Measurements from ENCODE around the gene PLA1A.

The PLA1A gene

GRCh38 chr3:119613201-119613600, 15.5 kb downstream of the PLA1A start:
- DNase-seq = no peak

GRCh38 chr3:119613872-119614271, 16.2 kb downstream of the PLA1A start:
- DNase-seq = no peak

- DNase-seq = no peak
Observed at GRCh38 chr3:119616056-119616455, 18.4 kb downstream of the PLA1A start.

GRCh38 chr3:119619094-119619493, 21.4 kb downstream of the PLA1A start:
- DNase-seq = no peak

GRCh38 chr3:119620899-119621298, 23.2 kb downstream of the PLA1A start:
- no peak for DNase-seq

- no peak for DNase-seq
Observed at GRCh38 chr3:119624002-119624720, 26.5 kb downstream of the PLA1A start.

- no peak for DNase-seq
Observed at GRCh38 chr3:119625451-119626153, 27.9 kb downstream of the PLA1A start.

GRCh38 chr3:119626196-119626595, 28.5 kb downstream of the PLA1A start:
- DNase-seq = no peak

- DNase-seq = no peak
Observed at GRCh38 chr3:119627461-119627860, 29.8 kb downstream of the PLA1A start.

GRCh38 chr3:119628390-119628789, 30.7 kb downstream of the PLA1A start:
- DNase-seq = no peak

GRCh38 chr3:119628816-119629445, 31.2 kb downstream of the PLA1A start:
- DNase-seq = no peak

- DNase-seq = no peak
Observed at GRCh38 chr3:119630128-119630879, 32.6 kb downstream of the PLA1A start.

- DNase-seq = no peak
Observed at GRCh38 chr3:119630880-119631329, 33.2 kb downstream of the PLA1A start.

GRCh38 chr3:119631516-119631915, 33.8 kb downstream of the PLA1A start:
- no peak for DNase-seq

- DNase-seq = no peak
Observed at GRCh38 chr3:119632216-119632615, 34.5 kb downstream of the PLA1A start.

- DNase-seq = no peak
Observed at GRCh38 chr3:119632829-119633228, 35.1 kb downstream of the PLA1A start.

GRCh38 chr3:119635719-119636118, 38.0 kb downstream of the PLA1A start:
- no peak for DNase-seq

- DNase-seq = no peak
Observed at GRCh38 chr3:119636249-119636648, 38.6 kb downstream of the PLA1A start.

- no peak for DNase-seq
Observed at GRCh38 chr3:119636891-119637611, 39.4 kb downstream of the PLA1A start.

GRCh38 chr3:119637679-119638477, 40.2 kb downstream of the PLA1A start:
- DNase-seq = no peak

- no peak for DNase-seq
Observed at GRCh38 chr3:119639494-119640350, 42.0 kb downstream of the PLA1A start.
